Right lobe of liver (tissue), 4 donors: ENCODE data around the gene STARD8.

Experiments
- POLR2A ChIP-seq: fragments of 450-650 bp; IDR thresholded peaks from one replicate; pipeline ENCODE4 v1.6.1; 2017; ENCODE audit warnings: antibody characterized with exemption, mild to moderate bottlenecking
- TF ChIP-seq, protein P1 (sequence below), 4 donors: fragments of 200-600 bp in 3 of 4; fragments of 450-650 bp in 1 of 4; IDR thresholded peaks; one replicate each; pipeline versions ENCODE4 v1.5.1 to v1.8.0; 2016 to 2022; ENCODE audit warnings: antibody characterized with exemption in 4 of 4, mild to moderate bottlenecking in 2 of 4
- donor health status: DM: no; HTN: no; CAD: no.
- donor health status: DM: no; HTN: no; CAD: no.
- donor health status: DM: no; HTN: yes; CAD: no.

DNA sequence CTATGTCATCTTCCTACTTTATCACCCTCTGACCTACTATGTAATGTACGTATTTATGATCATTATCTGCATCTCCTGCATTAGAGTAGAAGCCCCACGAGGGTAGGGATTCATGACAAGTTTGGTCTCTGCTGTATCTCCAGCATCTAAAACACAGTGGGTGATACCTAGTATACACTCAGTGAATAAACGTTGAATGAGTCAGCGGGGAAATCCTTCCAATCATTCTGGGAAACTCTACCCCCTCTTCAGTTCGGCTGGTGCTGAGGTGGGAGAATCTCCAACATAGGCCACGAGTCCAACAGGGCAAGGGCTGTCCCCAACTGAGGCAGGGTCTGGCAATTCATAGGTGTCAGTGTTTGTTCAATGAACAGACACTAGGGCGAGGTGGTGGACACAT is 106.9 kb downstream of the STARD8 start:
- TF ChIP-seq, protein P1, sequence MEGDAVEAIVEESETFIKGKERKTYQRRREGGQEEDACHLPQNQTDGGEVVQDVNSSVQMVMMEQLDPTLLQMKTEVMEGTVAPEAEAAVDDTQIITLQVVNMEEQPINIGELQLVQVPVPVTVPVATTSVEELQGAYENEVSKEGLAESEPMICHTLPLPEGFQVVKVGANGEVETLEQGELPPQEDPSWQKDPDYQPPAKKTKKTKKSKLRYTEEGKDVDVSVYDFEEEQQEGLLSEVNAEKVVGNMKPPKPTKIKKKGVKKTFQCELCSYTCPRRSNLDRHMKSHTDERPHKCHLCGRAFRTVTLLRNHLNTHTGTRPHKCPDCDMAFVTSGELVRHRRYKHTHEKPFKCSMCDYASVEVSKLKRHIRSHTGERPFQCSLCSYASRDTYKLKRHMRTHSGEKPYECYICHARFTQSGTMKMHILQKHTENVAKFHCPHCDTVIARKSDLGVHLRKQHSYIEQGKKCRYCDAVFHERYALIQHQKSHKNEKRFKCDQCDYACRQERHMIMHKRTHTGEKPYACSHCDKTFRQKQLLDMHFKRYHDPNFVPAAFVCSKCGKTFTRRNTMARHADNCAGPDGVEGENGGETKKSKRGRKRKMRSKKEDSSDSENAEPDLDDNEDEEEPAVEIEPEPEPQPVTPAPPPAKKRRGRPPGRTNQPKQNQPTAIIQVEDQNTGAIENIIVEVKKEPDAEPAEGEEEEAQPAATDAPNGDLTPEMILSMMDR (IDR thresholded peaks at IDR 0.05), result no peak
- TF ChIP-seq POLR2A, result no peak
